Body of pancreas (tissue), 4 donors: ENCODE data around the gene IKZF3. TPM values are rescaled to one million over a fixed set of nuclear protein-coding genes. Genes with fewer than 3 reads are reported as not detected.

Experiments
- ATAC-seq: fragments of 150-250 bp; one replicate; pipeline ENCODE4 v1.9.1; 2016
- DNase-seq, 4 donors: peaks; one replicate each; pipeline ENCODE4 v3.0.0-alpha.2; 2019
- H3K27ac ChIP-seq, 4 donors: fragments of 200-600 bp; sonication (generic); 1 replicate in 3 of 4; 2 replicates in 1 of 4; pipeline versions ENCODE4 v1.5.1 to v1.6.1; 2016 to 2019; ENCODE audit warnings: mild to moderate bottlenecking in 1 of 4, mixed read lengths in 1 of 4, moderate library complexity in 1 of 4
- H3K27me3 ChIP-seq, 2 donors: fragments of 200-600 bp; sonication (generic); one replicate each; pipeline ENCODE4 v1.6.0; 2016; ENCODE audit warnings: mild to moderate bottlenecking in 1 of 2
- H3K36me3 ChIP-seq, 2 donors: fragments of 200-600 bp; sonication (generic); replicated peaks in 1 of 2; 2 replicates each; pipeline ENCODE4 v1.5.1; 2016; ENCODE audit warnings: low read depth in 2 of 2; ENCODE audit not compliant: insufficient read depth in 1 of 2
- H3K4me1 ChIP-seq: fragments of 200-600 bp; sonication (generic); one replicate; pipeline ENCODE4 v1.6.0; 2016
- H3K4me3 ChIP-seq, 2 donors: fragments of 200-600 bp; sonication (generic); 1 replicate in 1 of 2; 2 replicates in 1 of 2; pipeline ENCODE4 v1.5.1; 2016 to 2019
- H3K9me3 ChIP-seq, 3 donors: fragments of 200-600 bp; sonication (generic); 1 replicate in 2 of 3; 2 replicates in 1 of 3; pipeline ENCODE4 v1.5.1; 2016
- CTCF ChIP-seq, 7 experiments: fragments of 450-650 bp in 4 of 7; fragments of 200-600 bp in 3 of 7; sonication (generic) in 3 of 7; IDR thresholded peaks; one replicate each; pipeline ENCODE4 v1.5.1; 2016 to 2019; ENCODE audit warnings: antibody characterized with exemption in 7 of 7
- POLR2A ChIP-seq, 3 donors: fragments of 450-650 bp; IDR thresholded peaks; one replicate each; pipeline ENCODE4 v1.6.1; 2016; ENCODE audit warnings: antibody characterized with exemption in 3 of 3, mild to moderate bottlenecking in 2 of 3
- WGBS, 2 donors: methylation state at CpG; one replicate each; pipeline ENCODE4 v1.1.5; 2017; 5-methylcytosine and 5-hydroxymethylcytosine counted together
- intact Hi-C: fragments of 100-400 bp; cut with DNase I; formaldehyde crosslinking; loops from one replicate; pipeline ENCODE4 v1.15.1; 2023
- total RNA-seq, 2 donors: library from RNA; depleted of rRNA; stranded (reverse); fragments of >200 nt; gene quantifications; one replicate each; pipeline ENCODE4 v1.1.0, GENCODE V29; 2016

The IKZF3 gene
- total RNA-seq, 2 donors from 2014 or later = 0.78 to 0.99 TPM

DNA sequence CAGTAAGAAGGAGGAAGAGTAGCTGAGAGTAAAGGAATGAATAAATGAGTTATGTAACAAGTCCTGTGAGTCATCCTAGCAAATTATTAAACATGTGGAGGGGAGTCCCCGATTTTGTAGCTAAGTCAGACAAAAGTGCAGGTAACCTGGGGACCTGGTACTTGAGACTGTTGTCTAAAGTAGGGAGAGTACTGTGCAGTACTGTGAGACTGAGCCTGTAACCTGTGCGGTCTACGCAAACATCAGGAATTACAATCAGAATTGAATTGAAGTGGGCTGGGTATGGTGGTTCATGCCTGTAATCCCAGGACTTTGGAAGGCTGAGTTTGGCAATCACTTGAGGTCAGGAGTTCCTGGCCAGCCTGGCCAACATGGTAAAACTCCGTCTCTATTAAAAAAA is 35.7 kb downstream of the IKZF3 start:
- Histone ChIP-seq H3K27ac (no peak overlapping the region), H3K9me3 (peaks cover 0 to 13% (median 0%) of the 10 kb centered on the region in 3 donors), H3K36me3 (no peaks in the 10 kb centered on the region), H3K27me3 (no peaks in the 10 kb centered on the region), H3K4me1 (peaks cover 5% of the 10 kb centered on the region), H3K4me3 (no peak overlapping the region)
- no peak for TF ChIP-seq POLR2A (IDR thresholded peaks at IDR 0.05)
- no peak for TF ChIP-seq CTCF (IDR thresholded peaks at IDR 0.05)
- ATAC-seq (peak; percentile 59), DNase-seq (no peak)
- WGBS, 2 donors = 58 to 70% methylated on average over 4 of the region's 4 CpGs
- intact Hi-C loops = no loop called here

DNA sequence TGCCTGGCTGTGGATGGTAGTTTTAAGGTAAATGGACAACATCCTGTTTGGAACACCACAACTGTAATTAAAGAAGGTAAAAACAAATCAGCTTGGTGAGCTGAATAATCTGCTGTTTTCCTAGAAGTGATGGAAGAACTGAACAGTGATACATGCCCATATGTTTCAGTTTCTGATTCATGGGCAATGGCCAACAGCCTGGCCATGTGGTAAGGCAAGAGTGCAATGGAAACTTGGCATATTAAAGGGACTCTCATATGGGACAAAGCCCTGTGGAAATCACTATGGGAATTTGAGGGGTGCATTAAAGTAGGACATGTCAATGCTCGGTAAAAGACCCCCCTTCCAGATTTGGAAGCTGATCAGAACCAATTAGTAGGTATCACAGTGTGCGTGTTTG is 37.8 kb downstream of the IKZF3 start:
- no peak for ATAC-seq
- 91 to 92% methylated on average over 2 of the region's 2 CpGs for WGBS, 2 donors
- TF ChIP-seq POLR2A (IDR thresholded peaks at IDR 0.05) (no peak), CTCF (IDR thresholded peaks at IDR 0.05) (no peak)
- intact Hi-C loops = no loop called here
- no peaks in the 10 kb centered on the region for H3K27me3 ChIP-seq
- DNase-seq = no peak
- H3K4me3 ChIP-seq = no peak overlapping the region
- no peak overlapping the region for H3K27ac ChIP-seq
- peaks cover 0 to 15% (median 0%) of the 10 kb centered on the region in 3 donors for H3K9me3 ChIP-seq
- H3K36me3 ChIP-seq = no peaks in the 10 kb centered on the region
- H3K4me1 ChIP-seq = peaks cover 5% of the 10 kb centered on the region

GRCh38 chr17:39823407-39824054 is 40.6 kb downstream of the IKZF3 start:
- DNase-seq (no peak), ATAC-seq (no peak)
- Histone ChIP-seq H3K4me3 (no peak overlapping the region), H3K4me1 (peaks cover 5% of the 10 kb centered on the region), H3K27me3 (no peaks in the 10 kb centered on the region), H3K36me3 (no peaks in the 10 kb centered on the region), H3K9me3 (peaks cover 0 to 15% (median 0%) of the 10 kb centered on the region in 3 donors), H3K27ac (no peak overlapping the region)
- no peak for TF ChIP-seq POLR2A (IDR thresholded peaks at IDR 0.05)
- TF ChIP-seq CTCF (IDR thresholded peaks at IDR 0.05) = no peak
- intact Hi-C loops = no loop called here
- 85 to 93% methylated on average over 5 of the region's 5 CpGs for WGBS, 2 donors

- intact Hi-C loops = no loop called here
- DNase-seq (no peak), ATAC-seq (no peak)
- no peaks in the 10 kb centered on the region for H3K4me1 ChIP-seq
- no peak overlapping the region for H3K4me3 ChIP-seq
- H3K36me3 ChIP-seq = no peaks in the 10 kb centered on the region
- H3K9me3 ChIP-seq = peaks cover 0 to 15% (median 0%) of the 10 kb centered on the region in 3 donors
- H3K27ac ChIP-seq = no peak overlapping the region
- WGBS, 2 donors = 67 to 80% methylated on average over 2 of the region's 2 CpGs
- no peak for TF ChIP-seq POLR2A (IDR thresholded peaks at IDR 0.05)
- no peak for TF ChIP-seq CTCF (IDR thresholded peaks at IDR 0.05)
- no peaks in the 10 kb centered on the region for H3K27me3 ChIP-seq
These were observed 42.1 kb downstream of the IKZF3 start for GRCh38 chr17:39822051-39822451.

DNA sequence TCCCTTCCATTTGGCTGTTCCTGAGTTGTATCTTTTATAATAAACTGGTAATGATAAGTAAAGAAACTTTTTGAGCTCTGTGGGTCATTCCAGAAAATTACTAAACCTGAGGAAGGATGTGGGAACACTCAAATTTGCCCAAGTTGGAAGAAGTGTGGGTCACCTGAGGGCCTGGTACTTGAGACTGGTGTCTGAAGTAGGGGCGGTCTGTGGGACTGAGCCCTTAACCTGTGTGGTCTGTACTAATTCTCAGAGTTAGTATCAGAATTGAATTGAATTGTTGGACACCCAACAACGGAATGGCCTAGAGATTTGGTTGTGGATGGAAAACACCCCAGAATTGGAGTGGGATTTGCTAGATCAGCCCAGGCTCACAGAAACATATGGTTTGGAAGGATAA is 43.1 kb downstream of the IKZF3 start:
- no peaks in the 10 kb centered on the region for H3K36me3 ChIP-seq
- H3K4me1 ChIP-seq = no peaks in the 10 kb centered on the region
- no peaks in the 10 kb centered on the region for H3K27me3 ChIP-seq
- H3K27ac ChIP-seq = no peak overlapping the region
- WGBS, 2 donors = 85 to 100% methylated on average over 2 of the region's 2 CpGs
- H3K9me3 ChIP-seq = peaks cover 0 to 15% (median 0%) of the 10 kb centered on the region in 3 donors
- intact Hi-C loops = no loop called here
- TF ChIP-seq CTCF (IDR thresholded peaks at IDR 0.05) = no peak
- no peak for TF ChIP-seq POLR2A (IDR thresholded peaks at IDR 0.05)
- no peak for ATAC-seq
- DNase-seq = no peak
- no peak overlapping the region for H3K4me3 ChIP-seq
